Memory B cell (primary cell): ENCODE measurements around the gene MAFB.
"Not testable (repeated sequence)": the region's sequence is repeated elsewhere in the genome, so short reads cannot be mapped to it uniquely, and the experiment has no call there.

Experiments
- ATAC-seq: fragments of 150-1000 bp; cut with Tn5 transposase; 2 replicates; pipeline ENCODE4 v1.10.0; 2021; ENCODE audit warnings: low read depth, mild to moderate bottlenecking, moderate library complexity
- DNase-seq, 2 donors: peaks; one replicate each; pipeline ENCODE4 v3.0.0; 2022; ENCODE audit warnings: low spot score in 2 of 2
- H3K27ac Mint-ChIP-seq: one replicate; pipeline ENCODE4 v1.8.0; 2022; ENCODE audit warnings: mild to moderate bottlenecking, moderate library complexity, mixed read lengths
- H3K27me3 Mint-ChIP-seq: one replicate; pipeline ENCODE4 v1.8.0; 2022; ENCODE audit warnings: mixed read lengths
- H3K36me3 Mint-ChIP-seq: one replicate; pipeline ENCODE4 v1.8.0; 2022; ENCODE audit warnings: mild to moderate bottlenecking, mixed read lengths
- H3K4me1 Mint-ChIP-seq: one replicate; pipeline ENCODE4 v1.8.0; 2022; ENCODE audit warnings: mixed read lengths
- H3K4me3 Mint-ChIP-seq: one replicate; pipeline ENCODE4 v1.8.0; 2022; ENCODE audit warnings: mild to moderate bottlenecking, moderate library complexity, mixed read lengths
- H3K9me3 Mint-ChIP-seq: one replicate; pipeline ENCODE4 v1.8.0; 2022; ENCODE audit warnings: mixed read lengths

The MAFB gene

DNA sequence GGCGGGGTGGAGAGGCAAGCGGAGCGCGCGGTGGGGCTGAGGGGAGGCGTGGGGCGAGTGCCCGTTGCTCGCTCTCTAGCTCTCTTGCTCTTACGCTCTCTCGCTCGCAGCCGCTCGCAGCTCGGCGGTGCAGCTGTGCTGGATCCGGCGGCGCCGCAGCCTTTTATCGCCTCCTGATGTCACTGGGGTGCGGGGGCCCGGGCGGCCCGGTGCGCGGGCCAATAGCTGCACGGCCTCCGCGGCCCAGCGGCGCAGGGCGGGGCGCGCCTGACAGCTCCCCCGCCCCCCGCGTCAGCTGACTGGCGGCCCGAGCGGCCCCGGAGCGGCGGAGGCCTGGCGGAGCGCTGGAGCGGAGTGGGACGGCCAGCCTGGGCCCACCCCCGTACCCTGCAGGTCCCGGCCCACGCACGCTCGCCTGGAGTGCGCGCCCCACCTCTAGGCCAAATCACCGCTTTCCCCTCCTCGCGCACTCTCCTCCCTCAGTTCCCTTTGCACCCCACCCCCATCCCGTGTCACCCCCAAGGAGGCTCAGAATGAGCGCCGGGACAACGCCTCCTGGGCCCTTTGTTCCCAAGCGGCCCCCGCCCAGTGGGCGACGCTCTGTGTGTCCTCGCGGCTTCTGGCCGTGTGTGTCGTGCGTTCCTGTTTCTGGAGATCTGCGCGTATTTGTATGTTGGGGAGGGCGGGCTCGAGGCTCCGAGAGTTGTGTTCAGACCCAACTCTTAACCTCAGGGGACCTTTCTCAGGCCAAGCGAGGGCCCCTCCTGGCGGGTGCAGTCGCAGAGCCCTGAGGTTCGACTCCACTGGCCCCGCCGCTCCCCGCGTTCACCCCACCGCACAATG, at the start of gene MAFB:
MAFB (minus strand) TSS at position 137 of the 843 bp plus-strand sequence. CDS start 386 bp downstream, outside the sequence.
- H3K36me3 Mint-ChIP-seq: no peaks in the 10 kb centered on the region
- peaks cover 21% of the 10 kb centered on the region for H3K27me3 Mint-ChIP-seq
- H3K4me3 Mint-ChIP-seq: peak within 1 kb of the TSS; percentile 87
- peaks cover 11% of the 10 kb centered on the region for H3K4me1 Mint-ChIP-seq
- H3K9me3 Mint-ChIP-seq: no peaks in the 10 kb centered on the region
- ATAC-seq (peak; percentile 71), DNase-seq (peak; percentile 38 to 45)
- no peak within 1 kb of the TSS for H3K27ac Mint-ChIP-seq

DNA sequence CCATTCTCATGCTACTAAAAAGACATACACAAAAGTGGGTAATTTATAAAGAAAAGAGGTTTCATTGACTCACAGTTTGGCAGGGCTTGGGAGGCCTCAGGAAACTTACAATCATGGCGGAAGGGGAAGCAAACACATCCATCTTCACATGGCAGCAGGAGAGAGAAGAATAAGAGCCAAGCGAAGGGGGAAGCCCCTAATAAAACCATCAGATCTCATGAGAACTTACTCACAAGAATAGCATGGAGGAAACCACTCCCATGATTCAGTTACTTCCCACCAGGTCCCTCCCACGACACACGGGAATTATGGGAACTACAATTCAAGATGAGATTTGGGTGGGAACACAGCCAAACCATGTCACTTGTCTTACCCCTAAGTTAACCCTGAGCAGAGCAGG, 47.4 kb upstream of the MAFB start:
- H3K36me3 Mint-ChIP-seq, DNase-seq, H3K27ac Mint-ChIP-seq, H3K4me3 Mint-ChIP-seq, H3K4me1 Mint-ChIP-seq, ATAC-seq, H3K9me3 Mint-ChIP-seq: not testable (repeated sequence)
- peaks cover 15% of the 10 kb centered on the region for H3K27me3 Mint-ChIP-seq

DNA sequence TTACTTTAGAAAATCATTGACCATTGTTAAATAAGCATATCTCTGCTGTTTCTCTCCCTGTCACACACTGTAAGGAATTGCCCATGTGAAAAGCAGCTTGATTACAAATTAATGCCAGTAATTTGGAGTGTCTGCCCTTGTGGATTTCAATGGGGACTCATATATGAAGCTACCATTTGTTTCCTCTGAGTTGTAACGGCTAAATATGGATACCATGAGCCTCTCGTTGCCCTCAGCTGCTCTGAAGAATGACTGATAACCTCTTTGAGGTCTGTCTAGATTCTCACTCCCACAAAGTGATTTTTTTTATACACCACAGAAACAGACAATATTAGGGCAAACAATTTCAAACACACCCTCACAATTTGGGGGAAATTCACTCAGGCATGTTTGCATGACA, 40.0 kb upstream of the MAFB start:
- Mint-ChIP-seq H3K36me3 (no peaks in the 10 kb centered on the region), H3K27me3 (peaks cover 15% of the 10 kb centered on the region), H3K27ac (no peak overlapping the region), H3K4me1 (no peaks in the 10 kb centered on the region), H3K9me3 (peaks cover 9% of the 10 kb centered on the region), H3K4me3 (no peak overlapping the region)
- no peak for ATAC-seq
- DNase-seq: no peak

DNA sequence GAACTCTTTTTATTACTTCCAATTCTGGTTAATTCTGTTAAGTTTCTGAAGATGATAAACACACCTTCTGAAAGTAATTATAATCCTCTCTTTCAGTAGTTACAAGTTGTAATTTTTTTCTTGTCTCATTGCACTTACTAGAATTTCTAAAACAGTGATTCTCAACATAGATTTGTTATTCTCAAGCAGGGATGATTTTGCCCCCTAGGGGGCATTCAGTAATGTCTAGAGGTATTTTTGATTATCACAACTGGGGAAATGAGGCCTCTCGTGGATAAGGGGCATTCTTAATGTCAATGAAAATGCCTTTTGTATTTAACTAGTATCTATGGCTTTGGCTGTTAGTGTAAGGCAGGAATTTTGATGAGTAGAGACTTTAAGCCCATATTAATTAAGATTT, 39.4 kb upstream of the MAFB start:
- no peaks in the 10 kb centered on the region for H3K4me1 Mint-ChIP-seq
- DNase-seq (no peak), ATAC-seq (no peak)
- no peak overlapping the region for H3K4me3 Mint-ChIP-seq
- H3K27ac Mint-ChIP-seq: no peak overlapping the region
- no peaks in the 10 kb centered on the region for H3K36me3 Mint-ChIP-seq
- H3K27me3 Mint-ChIP-seq: peaks cover 10% of the 10 kb centered on the region
- H3K9me3 Mint-ChIP-seq: peaks cover 9% of the 10 kb centered on the region

DNA sequence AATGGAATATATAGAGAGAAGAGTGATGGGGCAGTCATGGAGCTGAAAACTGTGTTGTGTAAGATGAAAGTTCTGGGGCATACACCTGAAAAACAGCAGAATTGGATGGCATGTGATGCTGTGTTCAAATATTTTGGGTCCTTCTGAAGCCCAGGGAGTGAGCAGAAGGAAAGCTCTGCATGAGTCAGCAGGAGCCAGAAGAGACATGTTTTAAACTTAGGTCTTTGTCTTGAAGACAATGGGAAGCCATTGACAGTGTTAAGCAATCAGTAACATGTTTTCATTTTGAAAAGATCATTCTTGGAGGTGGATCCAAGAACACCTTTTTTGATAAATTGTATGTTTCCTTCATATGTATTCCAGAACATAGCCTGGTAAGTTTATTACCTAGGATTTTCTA, 38.9 kb upstream of the MAFB start:
- peaks cover 9% of the 10 kb centered on the region for H3K9me3 Mint-ChIP-seq
- no peak overlapping the region for H3K27ac Mint-ChIP-seq
- DNase-seq: no peak
- H3K4me1 Mint-ChIP-seq: no peaks in the 10 kb centered on the region
- ATAC-seq: no peak
- H3K4me3 Mint-ChIP-seq: no peak overlapping the region
- H3K27me3 Mint-ChIP-seq: peaks cover 9% of the 10 kb centered on the region
- H3K36me3 Mint-ChIP-seq: no peaks in the 10 kb centered on the region

DNA sequence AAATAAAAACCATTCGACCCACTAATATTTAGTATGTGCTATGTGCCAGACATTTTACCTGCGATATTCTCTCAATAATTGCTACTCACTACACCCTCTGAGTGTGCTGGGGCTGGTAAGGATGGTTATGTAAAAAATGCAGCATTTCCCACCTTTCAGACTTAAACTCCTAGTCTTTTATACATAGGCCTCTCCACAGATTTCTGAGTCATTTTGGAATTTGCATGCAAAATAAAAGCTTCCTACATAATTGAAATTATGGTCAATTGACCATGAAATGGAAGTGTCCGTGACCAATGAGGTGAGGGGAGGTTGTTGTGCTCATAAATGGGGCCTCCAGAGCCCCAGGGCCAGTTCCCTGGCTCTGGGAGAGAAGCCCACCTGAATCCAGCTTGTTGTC, 37.7 kb upstream of the MAFB start:
- no peak overlapping the region for H3K4me3 Mint-ChIP-seq
- no peak for ATAC-seq

DNA sequence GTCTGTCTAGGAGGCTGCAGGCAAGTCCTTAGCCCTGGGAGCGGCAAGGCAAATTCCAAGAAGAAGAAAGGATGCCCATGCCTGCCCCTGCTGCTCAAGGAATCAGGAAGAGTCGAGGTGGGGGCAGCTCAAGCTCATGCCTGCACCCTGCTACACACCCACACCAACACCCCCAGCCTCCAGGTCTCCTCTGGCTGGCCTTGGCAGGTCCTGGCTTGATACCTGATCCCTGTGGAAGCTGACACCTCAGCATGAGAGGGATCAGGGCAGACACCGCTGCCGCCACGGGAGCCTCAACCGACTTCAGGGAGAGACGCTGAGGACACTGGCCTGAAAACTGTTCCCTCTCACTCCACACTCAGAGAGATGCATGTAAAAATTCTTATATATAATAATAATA, 35.5 kb upstream of the MAFB start:
- no peak for ATAC-seq
- DNase-seq: no peak
- no peaks in the 10 kb centered on the region for H3K36me3 Mint-ChIP-seq
- no peak overlapping the region for H3K27ac Mint-ChIP-seq
- H3K27me3 Mint-ChIP-seq: peaks cover 9% of the 10 kb centered on the region
- no peaks in the 10 kb centered on the region for H3K4me1 Mint-ChIP-seq
- peaks cover 9% of the 10 kb centered on the region for H3K9me3 Mint-ChIP-seq
- H3K4me3 Mint-ChIP-seq: no peak overlapping the region

More for the DNA sequence above, 37.7 kb upstream of the MAFB start:
- no peaks in the 10 kb centered on the region for H3K4me1 Mint-ChIP-seq
- no peak for DNase-seq
- peaks cover 9% of the 10 kb centered on the region for H3K9me3 Mint-ChIP-seq
- peaks cover 9% of the 10 kb centered on the region for H3K27me3 Mint-ChIP-seq
- no peaks in the 10 kb centered on the region for H3K36me3 Mint-ChIP-seq
- no peak overlapping the region for H3K27ac Mint-ChIP-seq

DNA sequence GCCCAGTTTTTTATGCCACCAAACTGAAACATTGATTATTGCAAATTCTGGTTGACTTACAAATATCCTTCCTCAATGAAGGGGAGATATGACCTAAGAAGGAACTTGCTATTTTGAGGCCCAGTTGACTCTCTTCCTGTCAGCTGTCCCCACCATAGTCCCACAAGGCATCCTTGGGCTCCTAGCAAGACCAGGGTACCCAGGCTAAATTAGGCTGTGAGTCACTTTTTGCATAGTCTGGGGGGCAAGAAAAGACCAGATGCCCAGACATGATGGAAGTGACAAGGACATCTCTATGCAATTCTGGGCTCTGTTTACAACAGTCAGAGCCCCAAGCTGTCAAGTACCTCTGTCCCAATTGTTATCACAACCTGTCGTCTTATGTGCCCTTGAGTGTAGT, 31.8 kb upstream of the MAFB start:
- H3K27me3 Mint-ChIP-seq: peaks cover 10% of the 10 kb centered on the region
- H3K4me3 Mint-ChIP-seq: no peak overlapping the region
- ATAC-seq (no peak), DNase-seq (no peak)
- no peaks in the 10 kb centered on the region for H3K4me1 Mint-ChIP-seq
- H3K27ac Mint-ChIP-seq: no peak overlapping the region
- no peaks in the 10 kb centered on the region for H3K36me3 Mint-ChIP-seq
- no peaks in the 10 kb centered on the region for H3K9me3 Mint-ChIP-seq

DNA sequence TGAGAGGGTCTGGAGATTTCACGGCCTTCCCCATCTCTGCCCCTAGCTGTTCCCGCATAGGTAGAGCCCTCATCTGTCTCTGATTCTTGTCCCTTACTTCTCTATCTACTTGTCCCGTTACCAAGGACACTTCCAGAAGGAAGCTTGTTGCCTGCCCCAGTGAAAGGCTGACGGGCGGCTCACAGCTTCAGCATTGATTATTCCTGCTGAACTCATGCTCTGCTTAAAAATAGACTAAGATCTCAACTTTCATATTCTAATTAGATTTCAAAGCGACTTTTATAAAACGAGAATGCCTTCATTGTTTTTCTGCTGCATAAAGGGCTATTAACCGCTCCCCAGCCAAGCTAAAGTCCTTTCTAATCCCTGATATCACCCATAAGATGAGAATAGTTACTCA, 31.1 kb upstream of the MAFB start:
- no peaks in the 10 kb centered on the region for H3K36me3 Mint-ChIP-seq
- H3K4me1 Mint-ChIP-seq: no peaks in the 10 kb centered on the region
- no peak overlapping the region for H3K27ac Mint-ChIP-seq
- no peak overlapping the region for H3K4me3 Mint-ChIP-seq
- no peaks in the 10 kb centered on the region for H3K9me3 Mint-ChIP-seq
- ATAC-seq: no peak
- H3K27me3 Mint-ChIP-seq: peaks cover 7% of the 10 kb centered on the region
- DNase-seq: no peak

DNA sequence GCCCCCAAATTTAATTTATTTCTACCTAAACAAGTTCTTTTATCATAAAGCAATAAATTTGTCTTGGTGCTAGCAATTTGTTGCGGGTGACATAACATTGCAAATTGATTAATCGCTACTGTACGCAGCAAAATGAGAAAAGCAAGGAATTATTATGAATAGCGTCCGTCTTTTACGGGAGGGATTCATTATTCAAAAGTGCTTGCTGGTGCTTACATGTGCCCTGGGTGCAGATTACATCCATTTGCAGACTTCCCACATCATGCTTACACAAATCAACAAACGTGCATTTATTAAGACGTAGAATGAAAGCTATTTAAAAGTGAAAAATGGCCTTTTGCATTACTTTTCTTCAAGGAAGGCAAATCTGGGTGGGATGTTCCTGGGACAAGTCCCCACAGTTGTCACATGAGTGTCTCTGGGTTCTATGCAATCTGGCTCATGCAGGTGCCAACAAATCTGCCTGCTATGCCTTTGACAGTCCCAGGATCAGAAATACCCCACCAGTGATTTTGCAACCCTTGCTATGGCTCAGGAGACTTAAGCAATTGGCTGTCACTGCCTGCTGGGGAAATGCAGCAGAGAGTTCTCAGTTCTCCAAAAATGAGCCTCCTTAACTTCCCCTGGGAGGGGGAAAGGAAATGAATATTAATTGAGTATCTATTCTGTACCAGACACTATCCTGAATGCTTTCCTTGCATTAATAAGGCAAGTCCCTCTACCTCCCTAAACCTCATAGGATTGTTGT, 30.1 kb upstream of the MAFB start:
- ATAC-seq: no peak
- H3K36me3 Mint-ChIP-seq: no peaks in the 10 kb centered on the region
- no peak for DNase-seq
- H3K9me3 Mint-ChIP-seq: no peaks in the 10 kb centered on the region
- no peaks in the 10 kb centered on the region for H3K4me1 Mint-ChIP-seq
- H3K4me3 Mint-ChIP-seq: no peak overlapping the region
- no peak overlapping the region for H3K27ac Mint-ChIP-seq
- H3K27me3 Mint-ChIP-seq: peaks cover 5% of the 10 kb centered on the region

DNA sequence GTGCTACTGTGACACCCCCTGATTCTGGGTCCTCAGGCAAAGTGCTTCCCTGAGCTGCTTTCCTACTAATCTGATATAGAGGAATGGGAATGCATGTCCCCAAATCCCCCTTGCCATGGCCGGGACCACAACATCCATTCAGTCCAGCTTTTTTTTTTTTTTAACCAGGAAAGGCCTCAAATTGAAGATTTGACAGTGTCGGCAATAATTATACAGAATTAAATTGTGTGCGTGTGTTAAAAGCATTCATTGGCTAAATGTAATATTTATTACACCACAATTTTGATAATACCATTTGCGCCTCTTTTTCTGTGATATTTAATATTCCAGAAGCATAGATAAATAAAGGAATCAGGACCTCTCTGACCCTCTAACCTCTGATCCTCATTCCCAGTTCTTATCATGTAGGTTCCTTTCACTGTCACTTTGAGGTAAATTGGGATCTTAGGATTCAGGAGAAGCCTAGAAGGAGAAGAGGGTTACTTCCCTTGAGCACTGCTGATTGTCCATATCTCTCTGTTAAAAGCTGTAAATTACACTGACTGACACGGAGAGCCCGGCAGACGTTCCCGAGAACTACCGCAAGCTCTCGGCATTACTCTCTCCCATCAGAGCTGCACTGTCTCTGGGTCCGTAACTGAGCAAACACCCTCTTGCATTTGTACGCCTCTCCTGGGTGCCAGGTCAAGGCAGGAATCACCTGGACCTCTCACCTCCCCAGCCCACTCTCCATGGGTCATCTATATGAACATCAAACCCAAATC, 29.4 kb upstream of the MAFB start:
- H3K9me3 Mint-ChIP-seq: no peaks in the 10 kb centered on the region
- H3K27me3 Mint-ChIP-seq: peaks cover 7% of the 10 kb centered on the region
- H3K27ac Mint-ChIP-seq: no peak overlapping the region
- H3K36me3 Mint-ChIP-seq: no peaks in the 10 kb centered on the region
- no peaks in the 10 kb centered on the region for H3K4me1 Mint-ChIP-seq
- no peak overlapping the region for H3K4me3 Mint-ChIP-seq
- no peak for ATAC-seq
- DNase-seq: no peak

DNA sequence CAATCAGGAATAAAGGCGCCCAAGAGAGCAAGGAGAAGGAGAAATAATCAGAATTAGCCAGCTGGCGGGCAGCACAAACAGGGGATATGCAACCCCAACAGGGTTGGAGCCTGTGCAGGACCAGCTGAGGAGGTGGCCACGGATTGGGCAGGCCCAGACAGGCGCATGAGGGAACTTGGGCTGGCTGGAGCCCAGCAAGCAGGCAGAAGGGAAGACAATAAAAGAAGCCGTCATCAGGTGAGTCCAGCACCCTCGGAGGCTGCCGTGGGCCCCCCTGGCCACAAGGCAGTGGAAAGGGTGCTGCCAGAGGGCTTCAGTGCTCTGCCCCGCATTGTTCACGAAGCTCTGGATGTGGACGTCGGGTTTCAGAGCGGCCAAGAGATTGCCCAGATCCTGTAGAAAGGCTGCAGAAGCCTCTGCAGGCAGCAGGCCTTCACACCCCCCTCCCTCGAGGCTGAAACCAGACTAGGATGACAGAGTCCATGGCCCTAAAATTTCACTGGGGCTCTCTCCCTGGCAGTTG, 28.4 kb upstream of the MAFB start:
- H3K27ac Mint-ChIP-seq: no peak overlapping the region
- peaks cover 7% of the 10 kb centered on the region for H3K27me3 Mint-ChIP-seq
- no peaks in the 10 kb centered on the region for H3K36me3 Mint-ChIP-seq
- H3K4me1 Mint-ChIP-seq: no peaks in the 10 kb centered on the region
- no peaks in the 10 kb centered on the region for H3K9me3 Mint-ChIP-seq
- ATAC-seq (no peak), DNase-seq (no peak)
- no peak overlapping the region for H3K4me3 Mint-ChIP-seq

DNA sequence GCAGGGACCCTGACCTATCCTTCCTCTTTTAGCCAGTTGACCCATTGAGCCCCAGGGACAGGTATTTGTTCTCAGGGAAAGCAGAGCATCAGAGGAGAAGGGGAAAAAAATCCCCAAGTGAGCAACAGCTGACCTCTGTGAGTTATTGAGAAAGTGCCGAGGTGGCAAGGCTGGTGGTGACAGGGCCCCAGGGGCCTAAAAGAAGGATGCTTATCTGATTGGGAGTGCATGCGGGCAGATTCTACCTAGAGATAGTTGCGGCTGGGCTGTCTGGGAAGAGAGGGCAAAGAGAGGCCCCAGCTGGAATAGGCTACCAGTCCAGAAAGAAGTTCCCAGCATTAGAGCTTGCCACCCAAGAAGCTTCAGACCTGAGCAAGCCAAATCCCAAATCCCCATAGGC, 26.5 kb upstream of the MAFB start:
- Mint-ChIP-seq H3K4me1 (no peaks in the 10 kb centered on the region), H3K9me3 (no peaks in the 10 kb centered on the region), H3K27me3 (peaks cover 7% of the 10 kb centered on the region), H3K4me3 (no peak overlapping the region), H3K27ac (no peak overlapping the region), H3K36me3 (no peaks in the 10 kb centered on the region)
- no peak for DNase-seq
- no peak for ATAC-seq

DNA sequence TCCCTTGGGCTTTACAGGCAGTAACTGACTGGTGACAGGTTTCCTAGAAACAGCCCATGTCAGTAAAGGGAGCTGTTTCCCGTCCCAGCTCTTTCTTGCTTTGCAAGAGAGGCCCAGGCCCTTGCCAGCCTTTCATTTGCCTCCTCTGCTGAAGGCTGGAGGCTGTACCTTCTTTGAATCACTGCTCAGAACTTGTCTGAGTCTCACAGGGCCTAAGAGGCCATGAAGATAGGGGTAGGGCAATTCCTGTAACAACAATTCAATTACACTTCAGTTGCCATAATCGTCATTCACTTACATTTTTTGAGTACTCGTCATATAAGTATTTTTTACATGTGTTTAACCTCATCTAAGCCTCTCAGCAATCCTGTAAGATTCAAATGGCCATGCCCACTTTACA, 25.9 kb upstream of the MAFB start:
- Mint-ChIP-seq H3K27ac (no peak overlapping the region), H3K9me3 (no peaks in the 10 kb centered on the region), H3K27me3 (peaks cover 9% of the 10 kb centered on the region), H3K36me3 (no peaks in the 10 kb centered on the region), H3K4me1 (no peaks in the 10 kb centered on the region), H3K4me3 (no peak overlapping the region)
- no peak for DNase-seq
- ATAC-seq: no peak
